Vagina (tissue), 2 donors: ENCODE measurements around the gene LRP3. TPM values are rescaled to one million over a fixed set of nuclear protein-coding genes. Genes with fewer than 3 reads are reported as not detected.

Experiments used
- DNase-seq, 2 donors: peaks; one replicate each; pipeline ENCODE4 v3.0.0-alpha.2; 2017; ENCODE audit errors: extremely low spot score in 2 of 2
- H3K27ac ChIP-seq: fragments of 200-600 bp; sonication (generic); one replicate; pipeline ENCODE4 v1.5.1; 2019
- H3K27me3 ChIP-seq: fragments of 200-600 bp; sonication (generic); one replicate; pipeline ENCODE4 v1.5.1; 2019
- H3K36me3 ChIP-seq, 2 donors: fragments of 200-600 bp; sonication (generic); one replicate each; pipeline ENCODE4 v1.5.1; 2017 to 2019
- H3K4me1 ChIP-seq: fragments of 200-600 bp; sonication (generic); one replicate; pipeline ENCODE4 v1.5.1; 2019
- H3K4me3 ChIP-seq, 2 donors: fragments of 200-600 bp; sonication (generic); 1 replicate in 1 of 2; 2 replicates in 1 of 2; pipeline ENCODE4 v1.5.1; 2016 to 2019
- H3K9me3 ChIP-seq: fragments of 200-600 bp; sonication (generic); one replicate; pipeline ENCODE4 v1.5.1; 2019
- CTCF ChIP-seq, 3 experiments: fragments of 450-650 bp in 2 of 3; fragments of 200-600 bp in 1 of 3; sonication (generic) in 1 of 3; IDR thresholded peaks; one replicate each; pipeline ENCODE4 v1.5.1; 2017 to 2019; ENCODE audit warnings: antibody characterized with exemption in 3 of 3, mild to moderate bottlenecking in 2 of 3, moderate library complexity in 2 of 3
- POLR2A ChIP-seq, 2 donors: fragments of 450-650 bp; IDR thresholded peaks; one replicate each; pipeline ENCODE4 v1.6.1; 2017; ENCODE audit warnings: antibody characterized with exemption in 2 of 2, mild to moderate bottlenecking in 2 of 2, moderate library complexity in 2 of 2
- POLR2AphosphoS5 ChIP-seq, 2 donors: sonication (generic); formaldehyde crosslinking; IDR thresholded peaks; one replicate each; pipeline ENCODE4 v1.9.0; 2017; ENCODE audit warnings: antibody characterized with exemption in 2 of 2, mild to moderate bottlenecking in 2 of 2, low read depth in 1 of 2; ENCODE audit not compliant: insufficient read depth in 1 of 2
- intact Hi-C: fragments of 100-400 bp; cut with DNase I; formaldehyde crosslinking; loops from one replicate; pipeline ENCODE4 v1.15.1; 2023
- total RNA-seq: library from RNA; depleted of rRNA; stranded (reverse); fragments of >200 nt; gene quantifications from one replicate; pipeline ENCODE4 v1.2.3, GENCODE V29; 2016

LRP3 gene
- total RNA-seq, 1 donor from 2014 or later, result 20.6 TPM

GRCh38 chr19:33201473-33201872, 7.3 kb downstream of the LRP3 start:
- Histone ChIP-seq H3K4me3 (no peak overlapping the region), H3K9me3 (no peaks in the 10 kb centered on the region), H3K27me3 (no peaks in the 10 kb centered on the region), H3K4me1 (no peaks in the 10 kb centered on the region), H3K27ac (no peak overlapping the region), H3K36me3 (peaks cover 0 to 4% of the 10 kb centered on the region in 2 donors)
- TF ChIP-seq POLR2A (IDR thresholded peaks at IDR 0.05) (no peak), POLR2AphosphoS5 (IDR thresholded peaks at IDR 0.05; ENCODE audit: insufficient read depth in 1 of 2, low read depth in 1 of 2) (no peak), CTCF (IDR thresholded peaks at IDR 0.05) (no peak)
- no peak for DNase-seq
- intact Hi-C loops, result no loop called here

GRCh38 chr19:33201886-33202545, 7.9 kb downstream of the LRP3 start:
- H3K4me1 ChIP-seq, result no peaks in the 10 kb centered on the region
- no peak overlapping the region for H3K4me3 ChIP-seq
- TF ChIP-seq CTCF (IDR thresholded peaks at IDR 0.05), result no peak
- TF ChIP-seq POLR2A (IDR thresholded peaks at IDR 0.05), result no peak
- TF ChIP-seq POLR2AphosphoS5 (IDR thresholded peaks at IDR 0.05; ENCODE audit: insufficient read depth in 1 of 2, low read depth in 1 of 2), result no peak
- no peaks in the 10 kb centered on the region for H3K27me3 ChIP-seq
- DNase-seq, result no peak
- no peaks in the 10 kb centered on the region for H3K9me3 ChIP-seq
- intact Hi-C loops, result no loop called here
- H3K36me3 ChIP-seq, result peaks cover 0 to 4% of the 10 kb centered on the region in 2 donors
- no peak overlapping the region for H3K27ac ChIP-seq

GRCh38 chr19:33202546-33203507, 8.7 kb downstream of the LRP3 start:
- H3K4me3 ChIP-seq, result no peak overlapping the region
- H3K27me3 ChIP-seq, result no peaks in the 10 kb centered on the region
- no peaks in the 10 kb centered on the region for H3K9me3 ChIP-seq
- no peaks in the 10 kb centered on the region for H3K4me1 ChIP-seq
- DNase-seq, result no peak
- intact Hi-C loops, result no loop called here
- no peak overlapping the region for H3K27ac ChIP-seq
- TF ChIP-seq POLR2AphosphoS5 (IDR thresholded peaks at IDR 0.05; ENCODE audit: insufficient read depth in 1 of 2, low read depth in 1 of 2) (no peak), CTCF (IDR thresholded peaks at IDR 0.05) (no peak), POLR2A (IDR thresholded peaks at IDR 0.05) (no peak)
- peaks cover 0 to under 1% of the 10 kb centered on the region in 2 donors for H3K36me3 ChIP-seq

GRCh38 chr19:33203529-33203928, 9.4 kb downstream of the LRP3 start:
- TF ChIP-seq POLR2A (IDR thresholded peaks at IDR 0.05) (no peak), POLR2AphosphoS5 (IDR thresholded peaks at IDR 0.05; ENCODE audit: insufficient read depth in 1 of 2, low read depth in 1 of 2) (no peak), CTCF (IDR thresholded peaks at IDR 0.05) (no peak)
- intact Hi-C loops, result no loop called here

More at GRCh38 chr19:33203529-33203928, 9.4 kb downstream of the LRP3 start:
- no peak for DNase-seq
- Histone ChIP-seq H3K4me1 (no peaks in the 10 kb centered on the region), H3K36me3 (no peaks in the 10 kb centered on the region), H3K9me3 (no peaks in the 10 kb centered on the region), H3K27ac (no peak overlapping the region), H3K27me3 (no peaks in the 10 kb centered on the region), H3K4me3 (no peak overlapping the region)
